ENCODE measurements around the gene SMDT1.
"Not testable (repeated sequence)": the region's sequence is repeated elsewhere in the genome, so short reads cannot be mapped to it uniquely, and the experiment has no call there.

SMDT1 gene

GRCh38 chr22:42111798-42112197, 32.3 kb downstream of the SMDT1 start:
- DNase-seq (ENCODE audit: low spot score) = no peak

GRCh38 chr22:42112793-42113192, 33.3 kb downstream of the SMDT1 start:
- not testable (repeated sequence) for DNase-seq (ENCODE audit: low spot score)

- DNase-seq (ENCODE audit: low spot score) = no peak
Measured at GRCh38 chr22:42114721-42115120, 35.2 kb downstream of the SMDT1 start.

- DNase-seq (ENCODE audit: low spot score) = not testable (repeated sequence)
Measured at GRCh38 chr22:42115420-42115830, 35.9 kb downstream of the SMDT1 start.

- no peak for DNase-seq (ENCODE audit: low spot score)
Measured at GRCh38 chr22:42116848-42117424, 37.4 kb downstream of the SMDT1 start.

- not testable (repeated sequence) for DNase-seq (ENCODE audit: low spot score)
Measured at GRCh38 chr22:42120231-42121021, 40.9 kb downstream of the SMDT1 start.

- DNase-seq (ENCODE audit: low spot score) = not testable (repeated sequence)
Measured at GRCh38 chr22:42123529-42123928, 44.0 kb downstream of the SMDT1 start.

- DNase-seq (ENCODE audit: low spot score) = no peak
Measured at GRCh38 chr22:42127606-42128005, 48.1 kb downstream of the SMDT1 start.

GRCh38 chr22:42128007-42128406, 48.5 kb downstream of the SMDT1 start:
- DNase-seq (ENCODE audit: low spot score) = not testable (repeated sequence)

- not testable (repeated sequence) for DNase-seq (ENCODE audit: low spot score)
Measured at GRCh38 chr22:42128776-42129694, 49.5 kb downstream of the SMDT1 start.

GRCh38 chr22:42130182-42130581, 50.7 kb downstream of the SMDT1 start:
- not testable (repeated sequence) for DNase-seq (ENCODE audit: low spot score)

- DNase-seq (ENCODE audit: low spot score) = not testable (repeated sequence)
Measured at GRCh38 chr22:42130639-42131431, 51.3 kb downstream of the SMDT1 start, which contains the start of gene CYP2D6. CYP2D6 (minus strand) TSS chr22:42130810; CDS start chr22:42130791, 19 bp downstream.

- DNase-seq (ENCODE audit: low spot score) = no peak
Measured at GRCh38 chr22:42131562-42131961, 52.1 kb downstream of the SMDT1 start.

- DNase-seq (ENCODE audit: low spot score) = no peak
Measured at GRCh38 chr22:42132457-42132856, 53.0 kb downstream of the SMDT1 start.
